Left cardiac atrium (tissue), 4 donors: ENCODE measurements around the gene CAPN6. TPM values are rescaled to one million over a fixed set of nuclear protein-coding genes. Genes with fewer than 3 reads are reported as not detected.

Source experiments
- ATAC-seq, 2 donors: fragments of 200-7000 bp; cut with Tn5 transposase; one replicate each; pipeline ENCODE4 v1.9.1; 2020; ENCODE audit warnings: mild to moderate bottlenecking in 2 of 2, moderate library complexity in 2 of 2
- DNase-seq: peaks from one replicate; pipeline ENCODE4 v3.0.0-alpha.2; 2020
- intact Hi-C, 2 donors: fragments of 100-400 bp; cut with DNase I; formaldehyde crosslinking; loops; one replicate each; pipeline versions ENCODE4 v1.14.1 to v1.15.1; 2022 to 2023
- long read RNA-seq: library from polyadenylated mRNA; unstranded; transcript quantifications from one replicate; pipeline ENCODE4 v2.0.0, GENCODE V29; 2021
- total RNA-seq, 2 donors: library from RNA; stranded (reverse); fragmentation: NEBNext Ultra II Directional; extraction: Animal tissue kit (Norgen Biotek cat#: 25700); gene quantifications; one replicate each; pipeline ENCODE4 v1.2.1, GENCODE V29; 2021
- donor health status: DM: no; HTN: yes; CAD: no.
- donor health status: DM: no; HTN: yes; CAD: no; lungs with severe emphysema.
- donor health status: DM: yes; HTN: yes; CAD: no.
- donor health status: Dilated cardiomyopathy.

The CAPN6 gene, protein sequence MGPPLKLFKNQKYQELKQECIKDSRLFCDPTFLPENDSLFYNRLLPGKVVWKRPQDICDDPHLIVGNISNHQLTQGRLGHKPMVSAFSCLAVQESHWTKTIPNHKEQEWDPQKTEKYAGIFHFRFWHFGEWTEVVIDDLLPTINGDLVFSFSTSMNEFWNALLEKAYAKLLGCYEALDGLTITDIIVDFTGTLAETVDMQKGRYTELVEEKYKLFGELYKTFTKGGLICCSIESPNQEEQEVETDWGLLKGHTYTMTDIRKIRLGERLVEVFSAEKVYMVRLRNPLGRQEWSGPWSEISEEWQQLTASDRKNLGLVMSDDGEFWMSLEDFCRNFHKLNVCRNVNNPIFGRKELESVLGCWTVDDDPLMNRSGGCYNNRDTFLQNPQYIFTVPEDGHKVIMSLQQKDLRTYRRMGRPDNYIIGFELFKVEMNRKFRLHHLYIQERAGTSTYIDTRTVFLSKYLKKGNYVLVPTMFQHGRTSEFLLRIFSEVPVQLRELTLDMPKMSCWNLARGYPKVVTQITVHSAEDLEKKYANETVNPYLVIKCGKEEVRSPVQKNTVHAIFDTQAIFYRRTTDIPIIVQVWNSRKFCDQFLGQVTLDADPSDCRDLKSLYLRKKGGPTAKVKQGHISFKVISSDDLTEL
- total RNA-seq: under 1 TPM; 0.09 to 0.18 TPM
- long read RNA-seq: 0 reads

DNA sequence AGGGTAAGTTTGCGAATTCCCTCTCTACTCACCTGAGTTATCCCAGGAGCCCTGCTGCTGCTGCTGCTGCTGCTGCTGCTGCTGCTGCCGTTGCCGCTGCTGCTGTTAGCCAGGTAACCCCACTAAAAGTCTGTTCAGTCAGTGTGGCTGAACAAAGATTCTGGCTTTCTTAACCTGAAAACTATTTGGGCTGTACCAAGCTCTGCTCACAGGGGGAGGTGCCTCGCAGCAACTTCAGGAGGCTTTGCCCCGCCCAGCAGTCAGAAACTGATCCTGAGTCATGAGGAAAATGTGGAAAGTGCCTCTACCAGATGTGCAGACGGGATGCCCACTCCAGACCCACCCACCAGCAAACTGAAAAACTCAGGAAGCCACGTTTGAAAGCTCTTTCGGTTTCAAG, at the start of gene CAPN6:
TSS of gene CAPN6 (minus strand) at position 145 of the 400 bp plus-strand sequence. CDS start 6,547 bp downstream, outside the sequence.
- intact Hi-C loops: no loop called here
- ATAC-seq: peak in 1 of 2 donors; percentile 75
- DNase-seq: peak; percentile 18

DNA sequence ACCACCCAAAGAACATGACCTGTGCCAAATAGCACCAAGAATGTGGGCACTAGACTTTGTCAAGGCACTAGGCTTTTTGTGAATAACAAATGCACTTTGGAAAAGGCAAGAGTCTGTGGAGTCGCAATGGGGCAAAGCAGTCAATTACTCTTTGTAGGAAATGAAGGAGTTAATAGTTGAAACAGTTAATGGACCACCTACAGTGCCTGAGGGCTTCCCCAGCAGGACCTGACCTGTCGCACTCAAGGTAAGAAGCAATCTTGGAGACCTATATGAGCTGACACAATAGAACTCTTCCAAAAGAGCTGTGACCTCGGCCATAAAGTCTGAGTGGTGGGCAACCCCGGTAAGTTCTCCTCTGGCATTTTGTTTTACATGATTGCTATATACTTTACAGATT, 49.2 kb upstream of the CAPN6 start:
- no peak for DNase-seq
- intact Hi-C loops: no loop called here
- ATAC-seq: no peak

DNA sequence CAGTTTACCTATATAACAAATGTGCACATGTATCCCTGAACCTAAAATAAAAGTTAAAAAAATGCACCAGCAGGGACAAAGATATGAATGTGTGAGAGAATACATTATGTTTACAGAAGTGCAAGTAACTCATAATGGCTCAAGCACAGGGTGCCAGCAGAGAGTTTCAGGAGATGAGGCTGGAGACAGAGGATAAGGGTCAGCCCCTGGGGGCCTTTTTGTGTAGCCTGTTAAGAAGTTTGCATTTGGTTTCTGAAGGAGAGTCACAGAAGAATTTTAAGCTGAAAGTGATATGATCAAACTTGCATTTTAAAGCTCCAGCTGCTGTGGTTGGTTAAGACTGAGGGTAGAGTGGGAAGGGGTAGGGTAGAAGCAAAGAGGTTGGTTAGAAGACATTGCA, 48.6 kb upstream of the CAPN6 start:
- no peak for ATAC-seq
- intact Hi-C loops: no loop called here
- no peak for DNase-seq

DNA sequence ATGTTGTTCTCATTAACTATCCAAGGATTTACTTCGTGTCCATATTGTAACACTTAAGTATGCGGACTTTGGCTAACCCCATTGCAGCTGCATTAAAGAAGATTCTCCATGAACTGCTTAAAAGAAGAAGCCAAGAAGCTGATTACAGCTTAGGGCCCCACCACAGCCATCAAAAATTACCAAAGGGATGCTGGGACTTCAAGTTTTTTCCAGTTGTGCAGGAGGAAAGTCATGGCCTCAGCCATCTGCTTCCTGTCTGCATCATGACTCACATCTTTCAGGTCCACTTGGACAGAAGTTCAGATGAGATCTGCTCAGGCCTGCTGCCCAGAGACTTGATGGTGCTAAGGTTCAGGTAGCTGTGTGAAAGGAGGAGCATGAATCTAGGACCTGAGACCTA, 38.8 kb upstream of the CAPN6 start:
- no peak for DNase-seq
- intact Hi-C loops: no loop called here
- ATAC-seq: no peak

DNA sequence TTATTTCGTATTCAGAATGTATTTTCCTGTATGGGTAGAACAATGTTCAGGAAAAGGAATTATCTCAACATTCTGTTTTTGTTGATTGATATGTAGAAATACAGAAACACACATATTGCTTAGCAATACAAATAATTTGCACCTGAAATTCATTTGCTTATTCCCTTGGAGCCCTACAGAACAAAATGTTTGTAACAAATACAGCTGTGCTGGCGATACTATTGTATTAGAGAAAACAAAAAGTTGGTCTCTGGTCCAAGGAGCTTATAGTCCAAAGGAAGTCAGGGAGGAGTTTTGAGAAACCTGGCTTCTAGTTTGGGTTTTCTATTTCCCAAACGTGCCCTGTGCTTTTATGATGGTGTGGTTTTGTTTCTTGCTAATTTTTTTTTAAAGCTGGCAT, 37.8 kb upstream of the CAPN6 start:
- ATAC-seq (no peak), DNase-seq (no peak)
- intact Hi-C loops: no loop called here

DNA sequence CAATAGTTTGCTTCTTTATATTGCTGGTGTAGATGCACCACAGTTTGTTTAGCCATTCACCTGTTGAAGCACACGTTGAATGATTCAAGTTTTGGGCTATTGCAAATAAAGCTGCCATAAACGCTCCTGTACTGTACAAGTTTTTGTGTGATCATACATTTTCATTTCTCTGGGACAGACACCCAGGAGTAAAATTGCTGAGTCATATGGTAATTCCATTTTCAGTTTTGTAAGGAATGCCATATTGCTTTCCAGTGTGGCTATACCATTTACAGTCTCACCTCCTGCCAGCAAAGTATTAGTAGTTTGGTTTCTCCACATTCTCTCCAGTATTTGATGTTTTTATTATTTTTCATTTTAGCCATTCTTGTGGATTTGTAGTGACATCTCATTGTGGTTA, 32.0 kb upstream of the CAPN6 start:
- no peak for DNase-seq
- intact Hi-C loops: no loop called here
- no peak for ATAC-seq

DNA sequence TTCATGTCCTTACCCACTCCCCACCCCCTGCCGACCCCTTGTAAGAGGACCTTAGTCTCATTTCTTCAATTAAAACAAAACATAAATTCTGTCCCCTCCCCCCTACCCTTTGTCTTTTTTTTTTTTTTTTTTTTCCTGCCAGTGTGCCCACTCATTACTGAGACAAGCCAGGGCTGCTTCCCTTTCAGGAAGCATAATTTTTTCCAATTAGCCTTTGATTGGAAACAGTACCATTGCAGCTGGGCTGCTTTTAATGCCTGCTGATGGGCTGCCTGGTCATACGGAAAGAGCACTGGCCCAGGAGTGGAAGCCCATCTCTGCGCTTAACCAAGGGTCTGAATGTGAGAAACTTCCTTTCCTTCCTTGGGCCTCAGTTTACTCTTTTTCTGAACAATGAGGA, 18.6 kb upstream of the CAPN6 start:
- DNase-seq: no peak
- ATAC-seq: no peak
- intact Hi-C loops: no loop called here

DNA sequence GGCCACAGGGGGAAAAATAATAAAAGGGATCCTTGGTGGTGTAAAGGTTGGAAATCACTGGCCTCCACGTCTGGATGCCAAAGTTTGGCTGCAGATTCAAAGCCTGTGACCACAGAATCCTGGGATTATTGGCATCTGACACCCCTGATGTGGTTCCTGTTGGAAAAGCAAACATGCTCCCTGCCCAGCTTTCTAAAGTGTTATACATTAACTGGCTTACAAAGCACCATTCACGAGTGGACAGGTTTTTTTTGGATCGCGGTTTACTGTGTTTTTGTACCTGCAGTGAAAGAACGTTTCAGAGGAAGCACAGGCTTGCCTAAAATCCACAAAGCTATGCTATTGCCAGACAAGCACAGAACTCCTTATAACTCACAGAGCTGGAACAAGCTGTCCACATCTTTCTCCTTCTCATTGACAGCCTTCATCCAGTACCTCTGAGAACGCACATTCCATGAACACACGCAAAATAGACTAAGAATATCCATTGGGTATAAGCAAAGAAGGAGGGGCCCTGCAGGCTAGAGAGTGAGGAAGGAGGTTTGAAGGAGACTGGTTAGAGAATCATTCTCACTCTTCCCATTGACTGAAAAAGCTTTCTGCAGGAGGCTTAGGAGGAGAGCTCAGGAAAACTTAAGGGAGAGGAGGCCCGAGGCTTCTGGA, 14.5 kb upstream of the CAPN6 start:
- intact Hi-C loops: no loop called here
- DNase-seq (no peak), ATAC-seq (no peak)

DNA sequence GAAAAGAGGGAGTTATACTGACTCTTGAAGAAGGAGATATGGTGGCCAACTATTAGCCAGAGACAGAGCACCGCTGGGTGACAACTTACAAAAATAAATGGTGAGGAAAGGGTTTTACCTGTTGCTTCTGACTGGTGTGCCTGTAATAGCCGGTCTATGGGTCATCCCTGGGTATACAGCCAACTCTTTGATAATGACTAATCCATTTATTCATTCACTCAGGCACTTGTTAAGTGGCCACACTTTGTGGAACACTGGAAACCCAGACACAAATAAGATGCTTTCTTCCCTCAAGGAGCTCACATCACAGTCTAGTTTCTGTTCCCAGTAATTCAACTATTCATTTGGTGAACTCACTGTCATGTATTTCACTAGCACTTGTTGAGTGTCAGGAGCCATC, 13.2 kb upstream of the CAPN6 start:
- ATAC-seq: no peak
- DNase-seq: no peak
- intact Hi-C loops: no loop called here

DNA sequence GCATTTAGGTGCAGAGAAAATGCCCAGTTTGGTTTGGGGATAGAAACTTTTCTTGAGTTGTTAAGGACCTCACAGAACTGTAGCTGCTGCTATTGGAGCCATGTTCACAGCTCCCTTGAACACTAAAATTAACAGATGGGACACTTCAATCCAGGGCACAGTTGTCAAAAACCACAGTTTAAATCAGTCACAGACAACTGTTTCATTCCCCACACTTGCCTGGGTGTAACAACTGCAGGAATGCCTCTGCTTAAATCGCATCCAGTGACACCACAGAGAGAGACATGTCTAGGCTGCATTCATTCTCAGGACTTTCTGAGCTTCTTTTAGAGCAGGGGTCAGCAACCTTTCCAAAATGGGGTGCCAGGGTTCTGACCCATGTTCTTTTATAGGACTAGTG, 12.7 kb upstream of the CAPN6 start:
- intact Hi-C loops: no loop called here
- no peak for ATAC-seq
- DNase-seq: no peak

DNA sequence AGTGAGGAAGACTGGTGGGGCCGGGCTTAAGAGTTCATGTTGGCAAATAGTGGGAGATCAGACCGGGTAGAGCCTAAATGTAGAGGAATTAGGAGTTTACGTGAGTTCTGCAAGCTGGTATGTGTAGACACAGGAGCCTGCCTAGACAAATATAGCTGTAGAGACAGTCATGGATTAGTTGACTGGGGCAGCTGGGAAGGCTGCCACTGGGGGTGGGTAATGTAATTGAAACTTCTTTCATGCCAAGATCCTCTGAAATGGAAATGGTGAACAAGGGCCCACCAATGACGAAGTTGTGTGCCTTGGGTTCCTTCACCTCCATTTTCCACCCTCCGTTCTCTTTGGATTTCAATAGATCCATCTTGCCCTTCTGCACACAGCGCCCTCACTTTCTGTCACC, 11.9 kb upstream of the CAPN6 start:
- intact Hi-C loops: no loop called here
- ATAC-seq: no peak
- DNase-seq: no peak

DNA sequence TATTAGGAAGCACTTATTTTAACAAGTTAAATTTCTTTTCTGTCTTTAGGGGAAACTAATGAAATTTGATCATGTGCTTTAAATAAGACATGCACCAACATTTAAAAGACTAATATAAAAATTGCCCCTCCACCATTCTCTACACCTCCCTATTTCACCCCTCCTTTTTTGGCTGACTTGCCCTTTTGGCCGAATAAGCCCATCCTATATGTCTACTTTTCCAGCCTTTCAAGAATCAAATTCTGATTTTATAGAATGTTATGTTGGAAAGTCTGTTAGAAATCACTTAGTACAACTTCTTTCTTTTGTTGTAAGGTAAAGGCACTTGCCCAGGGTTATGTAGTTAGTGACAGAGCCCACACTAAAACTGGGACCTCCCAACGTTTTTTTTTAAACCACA, 1.8 kb downstream of the CAPN6 start:
- no peak for ATAC-seq
- intact Hi-C loops: loop anchor here (10.0 kb wide), 2 partner anchors 166 to 176 kb away; no protein-coding TSS in a partner anchor
- no peak for DNase-seq

DNA sequence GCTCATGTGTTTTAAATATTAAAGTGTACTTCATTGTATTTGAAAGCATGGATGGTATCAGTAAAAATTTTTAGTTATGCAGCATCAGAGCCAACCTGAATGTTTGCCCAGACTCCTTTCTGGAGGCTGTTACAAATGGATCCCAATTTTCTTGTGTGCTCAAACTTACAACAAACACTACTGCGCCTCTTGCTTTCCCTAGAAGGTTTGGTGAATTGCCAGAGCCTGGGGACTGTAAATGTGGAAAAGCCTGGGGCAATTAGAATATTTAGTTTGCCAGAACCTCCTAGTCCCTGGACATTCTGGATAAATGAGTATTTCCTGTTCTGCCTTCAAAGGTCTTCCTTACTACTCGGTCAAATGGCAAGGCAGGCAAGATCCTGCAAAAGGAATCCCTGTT, 4.8 kb downstream of the CAPN6 start:
- DNase-seq: no peak
- intact Hi-C loops: loop anchor here (10.0 kb wide), 2 partner anchors 169 to 179 kb away; no protein-coding TSS in a partner anchor
- no peak for ATAC-seq

DNA sequence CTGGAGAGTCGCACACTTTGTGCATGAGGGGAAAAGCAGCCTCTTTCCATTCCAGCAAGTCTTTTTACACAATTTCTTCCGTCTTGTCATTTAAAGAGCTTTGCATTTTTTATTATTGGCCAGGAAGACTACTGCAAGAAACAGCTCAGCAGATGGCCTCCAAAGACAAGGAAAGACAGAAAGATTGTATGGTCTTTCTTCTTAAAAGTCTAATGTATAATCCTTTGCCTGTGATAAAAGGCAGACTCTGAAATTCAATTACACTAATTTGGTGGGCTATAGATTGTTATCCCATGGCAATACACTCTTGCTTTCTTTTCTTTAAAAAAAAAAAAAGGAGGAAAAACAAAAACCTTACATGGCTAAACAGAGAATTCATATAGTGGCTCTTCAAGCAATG, 5.9 kb downstream of the CAPN6 start:
- intact Hi-C loops: loop anchor here (10.0 kb wide), 2 partner anchors 170 to 180 kb away; no protein-coding TSS in a partner anchor
- no peak for DNase-seq

DNA sequence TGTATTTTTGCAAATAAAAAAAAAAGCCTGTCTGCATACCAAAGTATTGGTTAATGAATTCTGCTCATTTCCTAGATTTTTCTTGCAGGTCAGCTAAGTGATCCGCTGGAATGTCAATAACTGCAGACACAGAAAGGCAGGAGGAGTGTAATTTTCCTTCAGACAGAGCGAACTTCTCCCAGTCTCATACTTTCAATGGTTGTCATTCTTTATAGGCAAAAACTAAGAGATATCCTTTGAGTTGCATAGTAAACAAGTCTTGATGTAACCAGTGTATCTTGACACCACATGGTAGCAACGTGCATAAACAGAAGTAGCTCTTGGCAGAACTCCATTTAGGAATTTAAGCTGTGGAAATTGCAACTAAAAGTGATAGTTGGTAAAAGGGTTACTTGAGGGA, 8.2 kb downstream of the CAPN6 start:
- DNase-seq (no peak), ATAC-seq (no peak)
- intact Hi-C loops: loop anchor here (10.0 kb wide), 2 partner anchors 173 to 183 kb away; no protein-coding TSS in a partner anchor

More for the DNA sequence above, 5.9 kb downstream of the CAPN6 start:
- no peak for ATAC-seq

DNA sequence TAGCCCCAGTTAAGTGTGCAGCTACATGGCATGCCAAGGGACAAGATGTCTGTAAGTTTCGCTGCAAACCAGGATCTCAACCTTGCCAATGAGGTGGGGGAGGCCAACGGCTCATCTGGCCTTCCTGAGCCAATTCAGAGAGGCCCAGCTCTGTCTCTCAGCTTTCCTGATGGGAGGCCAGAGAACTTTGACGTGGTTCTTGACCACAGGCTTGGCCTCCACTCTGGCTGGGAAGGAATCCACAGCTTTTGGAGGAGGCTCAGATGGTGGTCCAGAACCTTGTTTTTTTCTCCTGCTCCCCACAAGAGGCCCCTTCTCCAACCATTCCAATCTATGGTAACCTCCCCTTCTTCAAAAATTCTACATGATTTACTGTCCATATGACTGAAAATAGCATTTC, 9.8 kb downstream of the CAPN6 start:
- DNase-seq (no peak), ATAC-seq (no peak)
- intact Hi-C loops: loop anchor here (10.0 kb wide), 2 partner anchors 174 to 184 kb away; no protein-coding TSS in a partner anchor

DNA sequence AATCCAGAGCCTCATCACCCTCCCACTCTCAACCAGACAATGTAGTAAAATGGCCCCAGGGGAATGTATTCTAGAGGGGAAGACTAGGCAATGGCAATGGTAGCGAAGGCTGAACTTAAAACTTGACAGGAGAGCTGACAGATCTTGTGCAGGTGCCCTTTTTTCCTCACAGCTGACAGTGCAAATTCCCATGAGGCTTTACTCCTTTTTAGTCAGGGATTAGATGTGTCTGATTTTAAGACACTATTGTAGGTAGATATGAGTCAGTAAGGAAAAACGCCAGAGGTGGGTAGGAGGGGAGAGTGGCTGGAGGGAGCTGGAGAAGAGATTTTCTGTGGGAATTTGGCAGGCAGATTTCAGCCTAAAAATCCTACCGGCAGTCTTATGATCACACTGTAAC, 10.7 kb downstream of the CAPN6 start:
- no peak for ATAC-seq
- DNase-seq: no peak
- intact Hi-C loops: no loop called here

DNA sequence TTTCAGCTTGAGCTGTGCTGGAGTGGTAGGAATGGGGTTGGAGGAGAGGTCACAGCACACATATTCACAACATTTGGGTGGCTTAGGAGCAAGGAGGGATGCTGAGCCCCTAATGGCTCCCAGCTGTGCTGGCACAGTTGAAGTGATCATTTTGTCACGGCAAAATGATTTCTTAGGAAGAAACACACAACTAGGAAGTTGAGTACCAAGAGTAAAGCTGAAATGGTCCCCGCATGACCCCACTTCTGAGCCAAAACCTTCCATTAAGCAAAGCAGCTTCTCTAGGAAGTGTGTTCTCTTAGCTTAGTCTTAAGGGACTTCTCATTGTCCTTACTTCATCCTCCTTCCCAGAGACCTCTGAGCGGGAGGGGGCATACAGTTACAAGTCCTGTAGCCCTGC, 12.6 kb downstream of the CAPN6 start:
- intact Hi-C loops: no loop called here
- no peak for DNase-seq
- ATAC-seq: peak in 1 of 2 donors; percentile 38

DNA sequence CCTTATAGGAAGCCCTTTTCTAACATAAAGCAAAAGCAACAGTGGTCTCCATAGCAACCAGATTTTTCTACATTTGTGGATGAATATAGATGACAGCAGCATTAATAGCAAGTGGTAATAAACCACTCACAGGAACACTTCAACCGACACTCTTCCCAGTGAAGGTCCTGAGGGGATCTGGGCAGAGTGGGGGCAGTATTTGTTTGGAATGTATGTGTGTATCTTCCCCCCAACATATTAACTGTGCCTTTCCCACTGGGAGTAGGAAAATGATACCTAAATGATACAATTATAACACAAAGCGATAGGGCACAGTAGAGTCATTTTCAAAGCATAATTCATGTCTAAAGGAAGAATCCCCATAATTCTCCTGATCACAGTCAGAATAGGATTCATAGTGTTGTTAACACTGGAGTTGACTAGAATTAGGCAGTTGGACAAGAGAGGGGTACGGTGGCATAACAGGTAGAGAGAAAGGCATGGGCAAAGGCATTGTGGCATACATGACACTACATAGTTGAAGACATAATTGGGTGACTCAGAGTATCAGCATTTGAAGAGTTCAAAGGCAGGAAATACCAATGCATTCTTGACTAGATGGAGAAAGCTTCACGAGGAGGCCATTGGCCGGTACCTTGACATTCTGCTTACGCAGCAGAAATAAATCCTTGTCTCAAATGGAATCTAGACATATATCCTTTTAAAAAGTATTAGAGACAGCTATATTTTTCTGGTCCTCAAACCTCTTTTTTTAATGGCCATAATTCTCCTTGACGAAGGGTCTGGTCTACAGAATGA, 15.2 kb downstream of the CAPN6 start:
- intact Hi-C loops: no loop called here
- DNase-seq: no peak
- no peak for ATAC-seq
